GM12878 (cell line): ENCODE data around the gene KIF12. TPM values are rescaled to one million over a fixed set of nuclear protein-coding genes. Genes with fewer than 3 reads are reported as not detected.

Experiments
- ATAC-seq: fragments of 200-7000 bp; cut with Tn5 transposase; 3 replicates; pipeline ENCODE4 v1.9.1; 2020; ENCODE audit warnings: mild to moderate bottlenecking, moderate library complexity
- BruUV-seq: library from RNA; stranded (reverse); fragments of 400-500 nt; replicated peaks from 2 replicates; lab custom pipeline; 2021; lab: Mats Ljungman, UMichigan
- CTCF ChIA-PET: fragments of 300-600 bp; sonication (Branson Sonifier 250); formaldehyde crosslinking; extraction: SDS; loops from one replicate; lab custom pipeline; 2021; ENCODE audit warnings: inconsistent platforms; lab: Yijun Ruan, JAX
- POLR2A ChIA-PET: fragments of 350-600 bp; formaldehyde crosslinking; extraction: SDS; loops from one replicate; lab custom pipeline; 2021; ENCODE audit warnings: inconsistent platforms; lab: Charles Lee
- RAD21 ChIA-PET: fragments of 300-600 bp; sonication (Branson Sonifier 250); formaldehyde crosslinking; loops from one replicate; lab custom pipeline; 2023; ENCODE audit warnings: antibody characterized with exemption; ENCODE audit not compliant: unreplicated experiment; lab: Charles Lee
- SMC1A ChIA-PET: fragments of 300-600 bp; sonication (Branson Sonifier 250); formaldehyde crosslinking; loops from one replicate; lab custom pipeline; 2023; ENCODE audit not compliant: unreplicated experiment, uncharacterized antibody; lab: Charles Lee
- DNase-seq: peaks from one replicate; pipeline ENCODE4 v3.0.0-alpha.2; 2011; ENCODE audit warnings: low read depth, low spot score
- FAIRE-seq: peaks from 3 replicates; lab custom pipeline; 2011; peaks lifted over from hg19 to GRCh38; lab: Jason Lieb, UNC
- H2AFZ ChIP-seq: 2 replicates; pipeline ENCODE4 v1.6.0; 2011; ENCODE audit warnings: low read depth, low read length, control low read depth; ENCODE audit not compliant: control insufficient read depth
- H3K27ac ChIP-seq: 2 replicates; pipeline ENCODE4 v1.5.1; 2011; ENCODE audit warnings: control low read depth; ENCODE audit not compliant: control insufficient read depth, insufficient read depth
- H3K27me3 ChIP-seq, 2 experiments: replicated peaks in 1 of 2; 2 replicates each; pipeline versions ENCODE4 v1.6.0 to v1.6.1; 2011; ENCODE audit warnings: low read length in 1 of 2; ENCODE audit not compliant: control insufficient read depth in 2 of 2, insufficient read depth in 2 of 2
- H3K36me3 ChIP-seq, 2 experiments: 2 replicates each; pipeline ENCODE4 v1.5.1; 2011; ENCODE audit warnings: low read length in 1 of 2; ENCODE audit not compliant: control insufficient read depth in 2 of 2, insufficient read depth in 2 of 2
- H3K4me1 ChIP-seq: 2 replicates; pipeline ENCODE4 v1.6.1; 2011; ENCODE audit warnings: mild to moderate bottlenecking, low read length, moderate library complexity, mixed read lengths; ENCODE audit not compliant: control insufficient read depth, insufficient read depth
- H3K4me2 ChIP-seq: 2 replicates; pipeline ENCODE4 v1.6.0; 2011; ENCODE audit warnings: control low read depth; ENCODE audit not compliant: control insufficient read depth, insufficient read depth
- H3K4me3 ChIP-seq: fragments of 200-600 bp; sonication (generic); 2 replicates; pipeline ENCODE4 v1.5.1; 2016
- H3K79me2 ChIP-seq: 2 replicates; pipeline ENCODE4 v1.6.0; 2011; ENCODE audit warnings: low read length; ENCODE audit not compliant: control insufficient read depth, insufficient read depth
- H3K9ac ChIP-seq: 2 replicates; pipeline ENCODE4 v1.8.0; 2011; ENCODE audit warnings: low read length, control low read depth, mixed read lengths; ENCODE audit not compliant: control insufficient read depth, insufficient read depth
- H3K9me3 ChIP-seq: replicated peaks from 3 replicates; pipeline ENCODE4 v1.5.1; 2011; ENCODE audit warnings: mild to moderate bottlenecking, low read length; ENCODE audit not compliant: control insufficient read depth, insufficient read depth
- H4K20me1 ChIP-seq: 2 replicates; pipeline ENCODE4 v1.6.0; 2011; ENCODE audit not compliant: control insufficient read depth, insufficient read depth
- BCL3 ChIP-seq: IDR thresholded peaks from 2 replicates; pipeline ENCODE4 v1.6.1; 2011; ENCODE audit warnings: borderline replicate concordance, low read depth, mild to moderate bottlenecking, moderate library complexity, low read length; ENCODE audit not compliant: insufficient read depth, poor library complexity, severe bottlenecking
- EED ChIP-seq: sonication (generic); IDR thresholded peaks from 2 replicates; pipeline ENCODE4 v1.6.1; 2016; ENCODE audit warnings: antibody characterized with exemption, low read depth
- ESRRA ChIP-seq: IDR thresholded peaks from 2 replicates; pipeline ENCODE4 v1.6.1; 2012; ENCODE audit warnings: mild to moderate bottlenecking, low read length, improper control_type of control experiment
- HDAC6 ChIP-seq: fragments of 200-600 bp; sonication (generic); IDR thresholded peaks from one replicate; pipeline ENCODE4 v1.8.0; 2017; ENCODE audit warnings: antibody characterized with exemption; ENCODE audit not compliant: unreplicated experiment
- MLLT1 ChIP-seq: fragments of 450-650 bp; IDR thresholded peaks from 2 replicates; pipeline ENCODE4 v1.6.1; 2016; ENCODE audit warnings: mild to moderate bottlenecking
- MYC ChIP-seq: IDR thresholded peaks from 2 replicates; pipeline ENCODE4 v1.6.1; 2011; ENCODE audit warnings: mild to moderate bottlenecking, low read length, moderate library complexity, inconsistent platforms; ENCODE audit not compliant: insufficient read depth, insufficient replicate concordance, insufficient read length, severe bottlenecking
- NR2C2 ChIP-seq: IDR thresholded peaks from 2 replicates; pipeline ENCODE4 v1.6.1; 2011; ENCODE audit warnings: borderline replicate concordance, low read depth; ENCODE audit not compliant: control insufficient read depth, insufficient read length
- PBX3 ChIP-seq: IDR thresholded peaks from 2 replicates; pipeline ENCODE4 v1.6.1; 2011; ENCODE audit warnings: mild to moderate bottlenecking, low read depth, low read length, moderate library complexity; ENCODE audit not compliant: insufficient replicate concordance
- PML ChIP-seq: IDR thresholded peaks from 2 replicates; pipeline ENCODE4 v1.6.1; 2012; ENCODE audit warnings: low read length, inconsistent platforms
- SREBF2 ChIP-seq: IDR thresholded peaks from 2 replicates; pipeline ENCODE4 v1.6.1; 2012; ENCODE audit warnings: mild to moderate bottlenecking, low read length
- ZNF384 ChIP-seq: IDR thresholded peaks from 2 replicates; pipeline ENCODE4 v1.6.1; 2012; ENCODE audit warnings: low read depth, mild to moderate bottlenecking, low read length, improper control_type of control experiment, borderline replicate concordance
- WGBS: methylation state at CpG from one replicate; pipeline ENCODE4 v1.1.6; 2016; ENCODE audit warnings: low lambda C conversion rate; ENCODE audit not compliant: insufficient replicate concordance, insufficient coverage; ENCODE audit errors: missing lambda C conversion rate; 5-methylcytosine and 5-hydroxymethylcytosine counted together
- in situ Hi-C: fragments of 300-500 bp; cut with MboI; formaldehyde crosslinking; loops from 9 replicates; pipeline ENCODE4 v1.14.3; 2018; ENCODE audit warnings: mixed read lengths
- intact Hi-C: fragments of 100-400 bp; cut with micrococcal nuclease; formaldehyde crosslinking; loops from one replicate; pipeline ENCODE4 v1.14.2; 2022; ENCODE audit not compliant: unreplicated experiment
- polyA plus RNA-seq, 11 experiments: library from polyadenylated mRNA; depleted of rRNA in 4 of 11; unstranded in 6 of 11; stranded (reverse) in 5 of 11; fragments of >200 nt; fragmentation: Nextera tagmentation in 4 of 11; fragmentation: Illumina TruSeq in 1 of 11; extraction: Ambion mirVana in 4 of 11; extraction: Trizol in 1 of 11; gene quantifications; 1 replicate in 1 of 11; 2 replicates in 10 of 11; pipeline versions ENCODE4 v1.2.1 to v1.2.3, GENCODE V29; 2011 to 2016; ENCODE audit warnings: inconsistent platforms in 2 of 11, missing spikeins in 2 of 11, low read depth in 1 of 11
- total RNA-seq, 4 experiments: library from RNA; depleted of rRNA in 3 of 4; stranded (reverse); fragments of >200 nt in 3 of 4; fragmentation: Illumina TruSeq in 1 of 4; extraction: Trizol in 1 of 4; gene quantifications; 2 replicates each; pipeline versions ENCODE4 v1.2.1 to v1.2.3, GENCODE V29; 2013 to 2021

KIF12 gene
- total and polyA plus RNA-seq, 10 of the 15 experiments (the other 5 are each of a cell fraction or from before 2014, with no cell fraction given) = not detected

DNA sequence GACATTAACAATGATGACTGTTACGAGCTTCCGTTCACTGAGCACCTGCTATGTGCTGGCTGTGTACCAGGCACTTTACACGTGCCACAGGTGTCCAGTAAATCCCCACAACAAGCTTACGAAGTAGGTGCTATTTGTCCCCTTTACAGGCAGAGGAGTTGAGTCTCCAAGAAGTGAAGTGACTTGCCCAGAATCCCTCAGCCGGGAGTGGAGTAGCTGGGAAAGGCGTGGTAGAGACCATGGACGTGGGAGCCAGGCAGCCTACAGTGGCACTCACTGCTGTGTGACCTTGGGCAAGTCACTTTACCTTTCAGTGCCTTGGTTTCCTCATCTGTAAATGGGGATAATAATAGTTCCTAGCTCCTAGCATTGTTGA, 20.3 kb downstream of the KIF12 start:
- TF ChIP-seq MLLT1 (no peak), EED (no peak), BCL3 (no peak), ZNF384 (no peak), PBX3 (no peak), NR2C2 (no peak), ESRRA (no peak), PML (no peak), HDAC6 (no peak), MYC (no peak), SREBF2 (no peak)
- Histone ChIP-seq H3K27ac (no peak overlapping the region), H3K9me3 (no peaks in the 10 kb centered on the region), H3K4me2 (no peak overlapping the region), H3K9ac (no peak overlapping the region), H4K20me1 (no peaks in the 10 kb centered on the region), H3K4me3 (no peak overlapping the region), H2AFZ (no peak overlapping the region), H3K27me3 (no peaks in the 10 kb centered on the region; a peak in 2 of 4 replicates), H3K4me1 (no peaks in the 10 kb centered on the region), H3K79me2 (no peaks in the 10 kb centered on the region), H3K36me3 (no peaks in the 10 kb centered on the region)
- CTCF ChIA-PET = no interaction called here
- in situ Hi-C loops = loop anchor here (25.0 kb wide), 1 partner anchor 209 kb away; no protein-coding TSS in a partner anchor
- no TSS peak for BruUV-seq
- RAD21 ChIA-PET = no interaction called here
- SMC1A ChIA-PET = no interaction called here
- DNase-seq (no peak), FAIRE-seq (no peak), ATAC-seq (no peak)
- intact Hi-C loops = no loop called here
- POLR2A ChIA-PET = no interaction called here
- WGBS = 30% methylated on average over 7 of the region's 7 CpGs
